HUDEP-2 (cell line): Measurements from ENCODE around the gene MAP3K1.

Source experiments
- DNase-seq, 76 experiments: peaks; one replicate each; lab custom pipeline; 2025; ENCODE audit not compliant: unreplicated experiment in 76 of 76; lab: John Stamatoyannopoulos, UW

The MAP3K1 gene

DNA sequence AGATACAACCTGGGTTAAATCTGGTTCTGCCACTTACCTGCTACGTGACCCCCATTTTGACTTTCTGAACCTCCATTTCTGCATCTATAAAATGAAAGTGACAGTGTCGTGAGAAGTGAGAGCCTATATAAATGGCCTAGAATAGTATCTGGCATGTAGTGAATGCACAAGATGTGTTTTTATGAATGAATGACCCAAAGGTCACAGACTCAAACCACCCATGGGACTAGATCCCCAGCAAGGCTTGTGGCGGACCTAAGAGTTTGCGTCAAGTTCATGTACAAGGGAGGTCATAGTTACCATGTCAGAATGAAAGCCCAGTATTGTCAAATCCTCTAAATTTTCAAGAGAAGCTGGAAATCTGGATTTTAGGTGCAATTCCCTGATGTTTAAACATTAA lies 82.9 kb downstream of the MAP3K1 start:
- no peak for DNase-seq

- DNase-seq = no peak
Observed at GRCh38 chr5:56900395-56900794, 85.0 kb downstream of the MAP3K1 start.

- DNase-seq = peak in 26 of 76 experiments; percentile 2 to 51 (median 28)
Observed at GRCh38 chr5:56900858-56901578, 85.7 kb downstream of the MAP3K1 start.

GRCh38 chr5:56908942-56909293 lies 93.6 kb downstream of the MAP3K1 start:
- DNase-seq = peak in 22 of 76 experiments; percentile 3 to 79 (median 68)

DNA sequence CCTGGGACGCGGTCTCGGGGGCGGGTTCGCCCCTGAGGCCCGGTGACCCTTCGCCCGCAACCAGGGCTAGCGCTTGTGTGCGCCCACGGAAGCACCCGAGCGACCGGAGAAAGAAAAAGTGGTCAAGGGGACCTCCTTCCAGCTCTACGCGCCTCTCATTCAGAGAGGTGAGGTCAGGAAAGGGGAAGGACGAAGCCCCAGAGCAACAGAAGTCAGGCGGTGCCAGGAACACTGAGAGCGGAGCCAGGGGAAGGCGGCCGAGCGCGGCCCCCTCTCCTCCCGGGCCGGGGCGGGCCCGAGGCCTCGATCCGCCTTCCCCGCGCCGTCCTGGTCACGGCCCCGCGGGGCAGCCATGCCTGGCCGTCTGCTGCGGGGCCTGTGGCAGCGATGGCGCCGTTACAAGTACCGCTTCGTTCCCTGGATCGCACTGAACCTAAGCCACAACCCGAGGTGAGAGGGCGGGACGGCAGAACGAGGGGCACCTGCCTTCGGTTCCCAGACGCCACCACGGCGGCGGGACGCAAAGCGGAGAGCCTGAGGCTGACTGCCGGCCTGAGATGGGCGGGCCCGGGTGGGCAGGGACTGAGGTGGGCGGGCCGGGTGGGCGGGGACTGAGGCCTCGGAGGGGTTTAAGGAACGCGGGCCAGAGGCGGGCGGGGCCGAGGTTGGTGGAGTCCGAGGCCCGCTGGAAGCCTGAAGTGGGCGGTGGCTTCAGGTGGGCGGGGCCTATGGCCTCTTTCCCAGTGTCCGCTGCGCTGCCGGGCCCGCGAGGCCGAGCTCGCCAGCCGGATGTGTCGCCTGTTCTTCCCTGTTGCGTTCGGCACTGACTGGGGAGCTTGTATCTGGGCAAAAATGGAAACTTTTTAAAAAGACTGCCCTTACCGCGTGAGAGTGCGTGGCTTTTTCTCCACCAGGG lies 94.2 kb downstream of the MAP3K1 start, which contains the start of gene SETD9:
SETD9 (plus strand) TSS at position 303 of the 916 bp plus-strand sequence; CDS start at position 353, 50 bp downstream.
- DNase-seq = peak; percentile 37 to 99 (median 95)

GRCh38 chr5:56910210-56910965 lies 95.0 kb downstream of the MAP3K1 start:
- peak in 54 of 76 experiments; percentile 2 to 72 (median 44) for DNase-seq

DNA sequence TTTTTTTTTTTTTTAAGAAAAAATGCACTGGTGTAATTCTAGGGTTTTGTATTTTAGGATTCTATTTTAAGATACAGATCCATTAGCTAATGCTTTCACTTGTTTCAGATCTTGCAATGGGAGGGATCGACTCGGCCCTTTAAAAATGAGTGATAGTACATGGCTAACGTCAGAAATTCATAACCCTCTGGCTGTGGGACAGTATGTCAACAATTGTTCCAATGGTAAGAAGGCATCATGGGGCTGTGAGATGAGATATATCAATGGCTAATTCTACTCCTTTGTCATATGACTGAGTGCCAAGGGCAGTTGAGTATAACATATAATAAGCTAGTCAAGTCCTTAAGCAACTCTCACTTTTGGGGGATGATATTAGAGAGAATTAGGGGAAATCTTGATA lies 98.4 kb downstream of the MAP3K1 start:
- DNase-seq = no peak

DNA sequence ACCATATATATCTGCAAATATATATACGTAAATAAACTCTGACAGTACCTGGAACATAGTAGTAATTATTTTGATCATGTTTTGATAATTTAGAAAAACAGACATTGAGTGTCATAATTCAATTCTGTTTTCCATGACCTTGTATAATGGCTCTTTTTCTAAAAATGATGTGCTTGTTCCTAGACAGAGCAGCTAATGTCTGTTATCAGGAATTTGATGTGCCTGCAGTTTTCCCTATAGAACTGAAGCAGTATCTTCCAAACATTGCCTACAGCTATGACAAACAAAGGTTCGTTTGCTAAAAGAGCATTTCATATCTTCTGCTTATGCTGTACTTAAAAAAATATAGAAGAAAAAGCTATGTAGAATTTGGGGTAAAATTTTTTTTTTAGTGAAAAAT lies 99.3 kb downstream of the MAP3K1 start:
- DNase-seq = no peak

DNA sequence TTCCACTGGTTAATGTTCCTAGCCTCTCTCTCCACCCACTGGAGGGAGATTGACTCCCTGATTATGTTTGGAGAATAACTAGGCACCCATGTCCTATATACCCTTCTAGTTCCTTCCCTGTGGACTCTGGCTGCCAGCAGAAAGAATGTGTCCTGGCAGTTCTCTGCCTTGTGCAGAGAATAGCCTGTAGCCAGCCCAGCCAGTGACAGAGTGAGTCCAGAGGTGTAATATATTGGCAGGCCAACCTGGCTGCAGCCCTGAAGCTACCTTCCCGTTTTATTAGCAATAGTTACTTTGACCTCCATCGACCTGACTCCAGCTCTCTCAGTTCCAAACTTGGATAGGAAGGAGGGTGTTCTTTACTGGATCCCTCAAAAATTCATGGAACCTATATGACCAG lies 102.2 kb downstream of the MAP3K1 start:
- no peak for DNase-seq

DNA sequence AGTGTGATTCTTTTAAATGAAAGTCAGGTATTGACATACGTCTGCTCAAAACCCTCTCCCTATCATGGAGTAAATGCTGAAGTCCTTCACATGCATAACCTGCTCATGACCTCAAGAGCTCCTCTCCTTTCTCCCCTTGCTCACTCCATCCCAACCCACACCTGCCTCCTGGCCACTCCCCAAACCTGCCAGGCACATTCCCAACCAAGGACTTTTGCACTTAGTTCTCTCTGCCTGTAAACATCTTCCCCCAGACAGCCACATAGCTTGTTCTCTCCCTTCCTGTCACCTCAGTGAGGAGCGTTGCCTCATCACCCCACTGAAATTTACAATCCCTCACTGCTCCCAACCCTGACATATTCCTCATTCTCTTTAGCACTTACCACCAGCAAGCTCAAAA lies 102.7 kb downstream of the MAP3K1 start:
- DNase-seq = no peak

- no peak for DNase-seq
Observed at GRCh38 chr5:56919942-56920662, 104.8 kb downstream of the MAP3K1 start.

- no peak for DNase-seq
Observed at GRCh38 chr5:56922922-56923321, 107.6 kb downstream of the MAP3K1 start.

DNA sequence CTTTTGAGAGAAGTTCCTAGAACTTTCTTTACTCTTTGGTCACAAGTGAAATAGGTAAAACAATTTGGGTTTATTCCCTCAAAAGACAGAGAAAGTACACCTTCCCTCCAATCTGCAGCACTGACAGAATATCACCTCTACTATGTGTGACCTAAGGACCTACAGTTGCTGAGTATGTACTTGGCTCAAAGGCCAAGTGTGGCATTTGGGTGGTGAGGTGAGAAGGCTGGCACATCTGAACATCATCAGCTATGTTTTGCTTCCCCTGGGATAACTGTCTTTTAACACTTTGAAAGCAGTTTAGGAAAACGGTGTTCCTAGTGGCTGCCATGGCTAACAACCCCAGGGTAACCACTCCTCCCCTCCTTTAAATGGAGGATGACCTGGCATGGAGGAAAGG lies 119.0 kb downstream of the MAP3K1 start:
- no peak for DNase-seq

GRCh38 chr5:56938858-56939257 lies 123.5 kb downstream of the MAP3K1 start:
- no peak for DNase-seq

- no peak for DNase-seq
Observed at GRCh38 chr5:56941981-56942380, 126.6 kb downstream of the MAP3K1 start.
